ENCODE measurements around the gene DOCK2. TPM values are rescaled to one million over a fixed set of nuclear protein-coding genes. Genes with fewer than 3 reads are reported as not detected.

The DOCK2 gene
- total RNA-seq, 1 experiment from 2014 or later, result 2.2 TPM

- BruUV-seq (replicated peaks), result no TSS peak
- Histone ChIP-seq H3K27me3 (replicated peaks; ENCODE audit: insufficient read depth, low read depth, low read length, poor library complexity) (no peaks in the 10 kb centered on the region), H3K36me3 (ENCODE audit: insufficient read depth, low read length, poor library complexity, severe bottlenecking) (no peaks in the 10 kb centered on the region), H3K27ac (ENCODE audit: low read depth, low read length, poor library complexity, severe bottlenecking) (peak overlapping the region; percentile 71), H3K4me3 (ENCODE audit: low read depth, low read length, poor library complexity, severe bottlenecking) (no peak overlapping the region), H3K9me3 (ENCODE audit: low read depth, low read length, poor library complexity, severe bottlenecking) (no peaks in the 10 kb centered on the region), H3K4me1 (ENCODE audit: insufficient read depth, low read length, poor library complexity, severe bottlenecking) (peaks cover 25% of the 10 kb centered on the region)
- POLR2A ChIA-PET (ENCODE audit: low non-redundant PET), result interaction anchor here (0.7 kb wide), 1 partner anchor 456 kb away, joined by 16 read pairs; no protein-coding TSS in a partner anchor
- peak; percentile 15 for DNase-seq (ENCODE audit: low spot score)
- intact Hi-C loops (cut with micrococcal nuclease; ENCODE audit: unreplicated experiment), result no loop called here
- TF ChIP-seq EZH2 (IDR thresholded peaks at IDR 0.05; ENCODE audit: borderline replicate concordance, low read depth, low read length, poor library complexity, severe bottlenecking) (no peak), CTCF (conservative IDR thresholded peaks at IDR 0.05; ENCODE audit: low read depth, low read length) (no peak)
- CTCF ChIA-PET, result interaction anchor here (1.0 kb wide), 1 partner anchor 9 kb away, joined by 4 read pairs; the partner anchor contains the start of gene INSYN2B
These were observed 334.7 kb downstream of the DOCK2 start for GRCh38 chr5:169971780-169972179.

DNA sequence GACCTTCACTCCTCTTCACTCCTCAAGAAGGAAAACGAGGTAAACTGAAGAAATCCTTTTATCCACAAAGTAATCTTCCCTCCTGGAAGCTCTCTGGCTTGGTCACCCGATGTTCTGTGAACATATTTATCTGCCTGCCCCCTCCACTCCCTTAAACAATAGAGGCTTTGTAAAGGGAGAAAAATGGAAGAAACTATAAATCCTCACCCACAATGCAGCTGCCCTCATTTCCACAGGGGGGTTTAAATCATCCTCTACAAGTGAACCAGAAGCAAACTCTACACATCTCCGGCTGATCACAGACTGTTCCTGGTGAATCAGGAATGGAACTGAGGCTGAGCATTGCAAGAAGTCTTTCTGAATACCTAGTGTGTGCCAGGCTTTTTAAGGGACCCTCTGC lies 336.0 kb downstream of the DOCK2 start:
- Histone ChIP-seq H3K4me1 (ENCODE audit: insufficient read depth, low read length, poor library complexity, severe bottlenecking) (peaks cover 36% of the 10 kb centered on the region), H3K27ac (ENCODE audit: low read depth, low read length, poor library complexity, severe bottlenecking) (peak overlapping the region; percentile 16)

GRCh38 chr5:169974121-169974770 lies 337.2 kb downstream of the DOCK2 start:
- Histone ChIP-seq H3K9me3 (ENCODE audit: low read depth, low read length, poor library complexity, severe bottlenecking) (no peaks in the 10 kb centered on the region), H3K4me3 (ENCODE audit: low read depth, low read length, poor library complexity, severe bottlenecking) (no peak overlapping the region), H3K36me3 (ENCODE audit: insufficient read depth, low read length, poor library complexity, severe bottlenecking) (no peaks in the 10 kb centered on the region), H3K27ac (ENCODE audit: low read depth, low read length, poor library complexity, severe bottlenecking) (no peak overlapping the region), H3K4me1 (ENCODE audit: insufficient read depth, low read length, poor library complexity, severe bottlenecking) (peaks cover 40% of the 10 kb centered on the region), H3K27me3 (replicated peaks; ENCODE audit: insufficient read depth, low read depth, low read length, poor library complexity) (no peaks in the 10 kb centered on the region)
- no TSS peak for BruUV-seq (replicated peaks)
- intact Hi-C loops (cut with micrococcal nuclease; ENCODE audit: unreplicated experiment), result no loop called here
- ChIA-PET POLR2A (ENCODE audit: low non-redundant PET) (no interaction called here), CTCF (no interaction called here)
- no peak for TF ChIP-seq CTCF (conservative IDR thresholded peaks at IDR 0.05; ENCODE audit: low read depth, low read length)
- no peak for TF ChIP-seq EZH2 (IDR thresholded peaks at IDR 0.05; ENCODE audit: borderline replicate concordance, low read depth, low read length, poor library complexity, severe bottlenecking)
- DNase-seq (ENCODE audit: low spot score), result no peak

More for the DNA sequence above, 336.0 kb downstream of the DOCK2 start:
- ChIA-PET POLR2A (ENCODE audit: low non-redundant PET) (no interaction called here), CTCF (no interaction called here)
- H3K27me3 ChIP-seq (replicated peaks; ENCODE audit: insufficient read depth, low read depth, low read length, poor library complexity), result no peaks in the 10 kb centered on the region
- H3K4me3 ChIP-seq (ENCODE audit: low read depth, low read length, poor library complexity, severe bottlenecking), result no peak overlapping the region
- no peaks in the 10 kb centered on the region for H3K36me3 ChIP-seq (ENCODE audit: insufficient read depth, low read length, poor library complexity, severe bottlenecking)
- BruUV-seq (replicated peaks), result no TSS peak
- TF ChIP-seq EZH2 (IDR thresholded peaks at IDR 0.05; ENCODE audit: borderline replicate concordance, low read depth, low read length, poor library complexity, severe bottlenecking) (no peak), CTCF (conservative IDR thresholded peaks at IDR 0.05; ENCODE audit: low read depth, low read length) (no peak)
- intact Hi-C loops (cut with micrococcal nuclease; ENCODE audit: unreplicated experiment), result no loop called here
- no peaks in the 10 kb centered on the region for H3K9me3 ChIP-seq (ENCODE audit: low read depth, low read length, poor library complexity, severe bottlenecking)
- no peak for DNase-seq (ENCODE audit: low spot score)

Data from A673 (cell line).